Psoas muscle (tissue), 8 donors: ENCODE results near the gene SLCO1B1. TPM values are rescaled to one million over a fixed set of nuclear protein-coding genes. Genes with fewer than 3 reads are reported as not detected.

ENCODE experiments used
- ATAC-seq, 4 donors: fragments of 200-7000 bp; cut with Tn5 transposase; one replicate each; pipeline ENCODE4 v1.9.1; 2020; ENCODE audit warnings: moderate library complexity in 3 of 4, mild to moderate bottlenecking in 2 of 4
- DNase-seq, 2 donors: peaks; one replicate each; pipeline ENCODE4 v3.0.0-alpha.2; 2020
- H3K27ac ChIP-seq: fragments of 200-600 bp; one replicate; pipeline ENCODE4 v1.8.0; 2022
- H3K27me3 ChIP-seq, 3 donors: fragments of 200-600 bp in 1 of 3; one replicate each; pipeline versions ENCODE4 v1.6.1 to v1.8.0; 2013 to 2022; ENCODE audit warnings: low read length in 2 of 3, mild to moderate bottlenecking in 2 of 3, moderate library complexity in 1 of 3; ENCODE audit not compliant: insufficient read depth in 3 of 3
- H3K36me3 ChIP-seq, 2 donors: fragments of 200-600 bp in 1 of 2; one replicate each; pipeline versions ENCODE4 v1.6.1 to v1.8.0; 2013 to 2022; ENCODE audit warnings: low read depth in 1 of 2, mild to moderate bottlenecking in 1 of 2, moderate library complexity in 1 of 2; ENCODE audit not compliant: insufficient read depth in 1 of 2
- H3K4me1 ChIP-seq: fragments of 200-600 bp; one replicate; pipeline ENCODE4 v1.8.0; 2022
- H3K4me3 ChIP-seq: fragments of 200-600 bp; one replicate; pipeline ENCODE4 v1.8.0; 2022; ENCODE audit warnings: mild to moderate bottlenecking
- H3K9me3 ChIP-seq: fragments of 200-600 bp; one replicate; pipeline ENCODE4 v1.8.0; 2022
- WGBS, 3 donors: extraction: QIAGEN DNeasy Blood & Tissue Kit; methylation state at CpG; one replicate each; pipeline versions ENCODE4 v1.1.6 to v1.1.7; 2013; 5-methylcytosine and 5-hydroxymethylcytosine counted together
- intact Hi-C, 2 donors: fragments of 100-400 bp; cut with DNase I; formaldehyde crosslinking; loops; one replicate each; pipeline versions ENCODE4 v1.11.0 to v1.14.2; 2022
- polyA plus RNA-seq, 3 donors: library from polyadenylated mRNA; stranded (reverse); fragments of 200-250 nt; gene quantifications; one replicate each; pipeline ENCODE4 v1.2.3, GENCODE V29; 2013
- total RNA-seq, 4 donors: library from RNA; stranded (reverse); fragmentation: NEBNext Ultra II Directional in 2 of 4; extraction: Animal tissue kit (Norgen Biotek cat#: 25700) in 2 of 4; gene quantifications; one replicate each; pipeline versions ENCODE4 v1.2.1 to v1.2.4, GENCODE V29; 2021 to 2023
- TF ChIP-seq, protein P1 (sequence below): fragments of 200-600 bp; IDR thresholded peaks from one replicate; pipeline ENCODE4 v1.8.0; 2022; ENCODE audit warnings: antibody characterized with exemption
- donor health status: healthy with polysubstance abuse.
- donor health status: DM: no; HTN: no; CAD: no; lungs with moderate emphysema.
- donor health status: Bipolar disorder and iron deficiency.
- donor health status: healthy.
- donor health status: DM: yes; HTN: yes; CAD: no.
- donor health status: DM: no; HTN: no; CAD: no.
- donor health status: DM: no; HTN: no; CAD: no.
- donor health status: DM: yes; HTN: yes; CAD: no.

The SLCO1B1 gene
- total and polyA plus RNA-seq, 7 donors = not detected

DNA sequence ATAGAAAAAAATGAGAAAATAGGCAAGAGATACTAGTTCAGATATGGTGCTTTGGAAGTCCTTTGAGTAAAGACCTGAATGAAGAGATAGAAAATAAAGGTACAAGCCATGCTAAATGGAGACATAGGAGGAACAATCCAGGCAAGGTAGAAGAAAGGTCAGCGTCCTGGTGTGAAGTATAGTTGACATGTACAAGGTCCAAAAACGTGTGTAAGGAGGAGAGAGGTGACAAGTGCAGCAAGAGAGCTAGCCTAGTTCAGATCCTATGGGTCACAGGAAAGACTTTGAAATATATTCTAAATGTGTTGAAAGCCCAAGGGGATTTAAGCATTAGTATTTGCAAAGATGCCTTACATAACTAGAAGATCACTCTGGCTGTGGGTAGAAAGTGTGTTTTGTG, 88.2 kb downstream of the SLCO1B1 start:
- Histone ChIP-seq H3K27me3 (no peaks in the 10 kb centered on the region), H3K27ac (no peak overlapping the region), H3K36me3 (no peaks in the 10 kb centered on the region), H3K4me3 (no peak overlapping the region), H3K4me1 (no peaks in the 10 kb centered on the region), H3K9me3 (no peaks in the 10 kb centered on the region)
- TF ChIP-seq, protein P1, sequence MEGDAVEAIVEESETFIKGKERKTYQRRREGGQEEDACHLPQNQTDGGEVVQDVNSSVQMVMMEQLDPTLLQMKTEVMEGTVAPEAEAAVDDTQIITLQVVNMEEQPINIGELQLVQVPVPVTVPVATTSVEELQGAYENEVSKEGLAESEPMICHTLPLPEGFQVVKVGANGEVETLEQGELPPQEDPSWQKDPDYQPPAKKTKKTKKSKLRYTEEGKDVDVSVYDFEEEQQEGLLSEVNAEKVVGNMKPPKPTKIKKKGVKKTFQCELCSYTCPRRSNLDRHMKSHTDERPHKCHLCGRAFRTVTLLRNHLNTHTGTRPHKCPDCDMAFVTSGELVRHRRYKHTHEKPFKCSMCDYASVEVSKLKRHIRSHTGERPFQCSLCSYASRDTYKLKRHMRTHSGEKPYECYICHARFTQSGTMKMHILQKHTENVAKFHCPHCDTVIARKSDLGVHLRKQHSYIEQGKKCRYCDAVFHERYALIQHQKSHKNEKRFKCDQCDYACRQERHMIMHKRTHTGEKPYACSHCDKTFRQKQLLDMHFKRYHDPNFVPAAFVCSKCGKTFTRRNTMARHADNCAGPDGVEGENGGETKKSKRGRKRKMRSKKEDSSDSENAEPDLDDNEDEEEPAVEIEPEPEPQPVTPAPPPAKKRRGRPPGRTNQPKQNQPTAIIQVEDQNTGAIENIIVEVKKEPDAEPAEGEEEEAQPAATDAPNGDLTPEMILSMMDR = no peak
- DNase-seq = no peak
- WGBS, 3 donors = 54 to 75% (median 58%) methylated on average over 2 of the region's 2 CpGs
- intact Hi-C loops = no loop called here
- ATAC-seq = no peak

DNA sequence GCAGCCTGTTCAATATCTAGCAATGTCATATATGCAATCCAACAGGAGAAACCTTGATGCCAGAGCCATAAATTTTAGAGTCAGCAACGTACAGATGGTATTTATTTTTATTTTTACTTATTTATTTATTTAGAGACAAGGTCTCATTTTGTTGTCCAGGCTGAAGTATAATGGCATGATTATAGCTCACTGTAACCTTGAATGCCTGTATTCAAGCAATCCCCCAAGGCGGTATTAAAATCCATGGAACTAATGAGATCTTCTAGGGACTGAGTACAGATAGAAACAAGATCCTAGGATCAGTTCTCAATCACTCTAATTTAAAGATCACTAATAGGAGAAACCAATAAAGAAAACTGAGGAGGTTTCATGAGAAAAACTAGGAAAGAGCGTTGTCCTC, 89.3 kb downstream of the SLCO1B1 start:
- DNase-seq (no peak), ATAC-seq (no peak)
- Histone ChIP-seq H3K27me3 (no peaks in the 10 kb centered on the region), H3K36me3 (no peaks in the 10 kb centered on the region), H3K4me3 (no peak overlapping the region), H3K4me1 (no peaks in the 10 kb centered on the region), H3K27ac (no peak overlapping the region), H3K9me3 (no peaks in the 10 kb centered on the region)
- intact Hi-C loops = no loop called here
- TF ChIP-seq, protein P1 = no peak
- WGBS, 3 donors = 59 to 69% (median 64%) methylated on average over 3 of the region's 3 CpGs

DNA sequence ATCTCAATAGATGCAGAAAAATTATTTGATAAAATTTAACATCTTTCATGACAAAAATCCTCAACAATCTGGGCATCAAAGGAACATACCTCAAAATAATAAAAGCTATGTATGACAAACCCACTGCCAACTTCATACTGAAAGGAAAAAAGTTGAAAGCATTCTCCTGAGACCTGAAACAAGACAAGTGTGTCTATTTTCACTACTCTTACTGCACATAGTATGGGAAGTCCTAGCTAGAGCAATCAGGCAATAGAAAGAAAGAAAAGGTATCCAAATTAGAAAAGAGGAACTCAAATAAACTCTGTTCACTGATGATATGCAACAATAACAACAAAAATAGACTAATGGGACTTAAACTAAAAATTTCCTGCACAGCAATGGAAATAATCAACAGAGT, 90.1 kb downstream of the SLCO1B1 start:
- intact Hi-C loops = no loop called here
- ATAC-seq (no peak), DNase-seq (no peak)

DNA sequence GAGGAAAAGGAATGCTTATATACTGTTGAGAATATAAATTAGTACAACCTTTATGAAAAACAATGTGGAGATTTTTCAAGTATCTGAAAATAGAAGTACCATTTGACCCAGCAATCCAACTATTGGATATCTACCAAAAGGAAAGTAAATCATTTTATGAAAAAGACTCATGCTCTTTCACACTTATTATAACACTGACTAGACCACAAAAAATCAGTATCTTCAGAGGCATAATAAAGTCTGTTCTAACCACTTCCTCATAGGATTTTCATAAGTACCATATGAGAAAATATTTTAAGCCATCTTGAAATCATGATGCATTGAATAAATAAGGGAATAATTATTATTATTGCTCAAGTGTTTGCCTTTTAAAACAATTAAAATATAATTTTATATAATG, 90.8 kb downstream of the SLCO1B1 start:
- ATAC-seq = no peak
- intact Hi-C loops = no loop called here
- no peak overlapping the region for H3K27ac ChIP-seq
- no peaks in the 10 kb centered on the region for H3K9me3 ChIP-seq
- H3K4me1 ChIP-seq = no peaks in the 10 kb centered on the region
- TF ChIP-seq, protein P1 = no peak
- no peaks in the 10 kb centered on the region for H3K36me3 ChIP-seq
- H3K27me3 ChIP-seq = no peaks in the 10 kb centered on the region
- no peak for DNase-seq
- no peak overlapping the region for H3K4me3 ChIP-seq

More for the DNA sequence above, 90.1 kb downstream of the SLCO1B1 start:
- Histone ChIP-seq H3K4me3 (no peak overlapping the region), H3K27me3 (no peaks in the 10 kb centered on the region), H3K36me3 (no peaks in the 10 kb centered on the region), H3K27ac (no peak overlapping the region), H3K9me3 (no peaks in the 10 kb centered on the region), H3K4me1 (no peaks in the 10 kb centered on the region)
- TF ChIP-seq, protein P1 = no peak

DNA sequence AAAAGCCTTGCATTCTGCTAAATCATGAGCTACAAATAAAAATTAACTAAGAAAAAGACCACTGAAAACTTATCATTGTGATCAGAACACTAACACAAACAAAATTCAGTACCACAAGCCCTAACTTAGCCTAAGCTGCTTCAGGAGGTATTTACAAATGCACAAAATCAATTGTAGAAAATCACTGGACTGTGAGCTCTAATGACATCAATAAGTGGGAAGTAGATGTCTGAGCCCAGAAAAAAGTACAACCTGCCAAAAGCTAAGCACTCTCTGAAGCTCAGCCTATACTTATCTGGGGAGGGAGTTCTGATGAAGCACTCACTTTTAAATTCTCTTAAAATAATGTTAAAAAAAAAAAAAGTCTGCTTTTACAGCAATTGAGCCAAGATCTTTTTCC, 92.9 kb downstream of the SLCO1B1 start:
- Histone ChIP-seq H3K4me3 (no peak overlapping the region), H3K27ac (no peak overlapping the region), H3K27me3 (no peaks in the 10 kb centered on the region), H3K9me3 (no peaks in the 10 kb centered on the region), H3K4me1 (no peaks in the 10 kb centered on the region), H3K36me3 (no peaks in the 10 kb centered on the region)
- intact Hi-C loops = no loop called here
- TF ChIP-seq, protein P1 = no peak
- ATAC-seq (no peak), DNase-seq (no peak)
